Measurements from ENCODE around the gene MAPKAPK2. TPM values are rescaled to one million over a fixed set of nuclear protein-coding genes. Genes with fewer than 3 reads are reported as not detected.

Gene MAPKAPK2
- total RNA-seq, 1 experiment from 2014 or later = 72.4 TPM

GRCh38 chr1:206684003-206684402, 702 bp upstream of the MAPKAPK2 start:
- H3K27ac ChIP-seq (ENCODE audit: low read length) = no peak overlapping the region
- peaks cover 15% of the 10 kb centered on the region for H3K27me3 ChIP-seq (ENCODE audit: control insufficient read depth, insufficient read depth, low read length)
- in situ Hi-C loops (cut with HindIII; ENCODE audit: low pct_unique_long_range_greater_than_20kb, low sequenced_read_pairs) = no loop called here
- ChIA-PET CTCF (no interaction called here), POLR2A (interaction anchor here (0.6 kb wide), 1 partner anchor 23 kb away, joined by 4 read pairs; no protein-coding TSS in a partner anchor)
- peak overlapping the region; percentile 69 to 87 for H3K4me3 ChIP-seq (ENCODE audit: low read depth in 2 of 2, low read length in 2 of 2)
- H3K9me3 ChIP-seq (ENCODE audit: control insufficient read depth, insufficient read depth, low read depth, low read length) = no peaks in the 10 kb centered on the region
- peaks cover 26% of the 10 kb centered on the region for H3K4me1 ChIP-seq (ENCODE audit: control insufficient read depth, insufficient read depth, low read length)
- intact Hi-C loops (cut with micrococcal nuclease; ENCODE audit: unreplicated experiment) = no loop called here
- ATAC-seq (no peak), DNase-seq (ENCODE audit: low read depth, low spot score) (no peak)
- no TSS peak for BruUV-seq (replicated peaks)
- TF ChIP-seq SIN3A (IDR thresholded peaks at IDR 0.05; ENCODE audit: borderline replicate concordance, insufficient read depth, low read depth, low read length) = no peak
- no peak for TF ChIP-seq REST (IDR thresholded peaks at IDR 0.05; ENCODE audit: insufficient read depth in 1 of 2, low read depth in 2 of 2, low read length in 1 of 2)
- no peak for TF ChIP-seq TCF7L2 (IDR thresholded peaks at IDR 0.05; ENCODE audit: low read depth, low read length)
- TF ChIP-seq POLR2AphosphoS5 (IDR thresholded peaks at IDR 0.05; ENCODE audit: low read depth, low read length) = no peak
- no peak for TF ChIP-seq CTCF (IDR thresholded peaks at IDR 0.05)
- no peaks in the 10 kb centered on the region; the same call in 1 of the 2 replicates for H3K36me3 ChIP-seq (ENCODE audit: control insufficient read depth, insufficient read depth, low read length)

- Histone ChIP-seq H3K36me3 (ENCODE audit: control insufficient read depth, insufficient read depth, low read length) (no peaks in the 10 kb centered on the region; the same call in 1 of the 2 replicates), H3K4me3 (ENCODE audit: low read depth in 2 of 2, low read length in 2 of 2) (peak overlapping the region; percentile 84 to 87), H3K27ac (ENCODE audit: low read length) (peak overlapping the region; percentile 86), H3K4me1 (ENCODE audit: control insufficient read depth, insufficient read depth, low read length) (peaks cover 31% of the 10 kb centered on the region), H3K27me3 (ENCODE audit: control insufficient read depth, insufficient read depth, low read length) (peaks cover 13% of the 10 kb centered on the region), H3K9me3 (ENCODE audit: control insufficient read depth, insufficient read depth, low read depth, low read length) (no peaks in the 10 kb centered on the region)
- in situ Hi-C loops (cut with HindIII; ENCODE audit: low pct_unique_long_range_greater_than_20kb, low sequenced_read_pairs) (no loop called here), intact Hi-C loops (cut with micrococcal nuclease; ENCODE audit: unreplicated experiment) (no loop called here)
- no peak for DNase-seq (ENCODE audit: low read depth, low spot score)
- TF ChIP-seq SIN3A (IDR thresholded peaks at IDR 0.05; ENCODE audit: borderline replicate concordance, insufficient read depth, low read depth, low read length) = 0 out of 2 replicates have a peak, but pooled peaks have one; percentile 51
- TF ChIP-seq REST (IDR thresholded peaks at IDR 0.05; ENCODE audit: insufficient read depth in 1 of 2, low read depth in 2 of 2, low read length in 1 of 2) = no peak
- TF ChIP-seq POLR2AphosphoS5 (IDR thresholded peaks at IDR 0.05; ENCODE audit: low read depth, low read length) = no peak
- ChIA-PET POLR2A (no interaction called here), CTCF (no interaction called here)
- no TSS peak for BruUV-seq (replicated peaks)
- peak; percentile 76 for ATAC-seq
These were observed 646 bp downstream of the MAPKAPK2 start for GRCh38 chr1:206685334-206685768.
